Embryonic facial prominence (tissue), 1 donor: ENCODE measurements around the gene NEO1.

ENCODE experiments used
- DNase-seq: peaks from one replicate; pipeline ENCODE4 v3.0.0-alpha.2; 2016; ENCODE audit errors: extremely low spot score

The NEO1 gene

GRCh38 chr15:73075160-73075859 lies 23.0 kb downstream of the NEO1 start:
- no peak for DNase-seq

GRCh38 chr15:73078291-73078690 lies 26.0 kb downstream of the NEO1 start:
- no peak for DNase-seq

GRCh38 chr15:73078722-73079121 lies 26.5 kb downstream of the NEO1 start:
- no peak for DNase-seq

- no peak for DNase-seq
Measured at GRCh38 chr15:73079565-73079964, 27.3 kb downstream of the NEO1 start.

GRCh38 chr15:73081321-73081958 lies 29.2 kb downstream of the NEO1 start:
- DNase-seq: no peak

GRCh38 chr15:73082812-73083211 lies 30.5 kb downstream of the NEO1 start:
- no peak for DNase-seq

GRCh38 chr15:73087098-73087497 lies 34.8 kb downstream of the NEO1 start:
- no peak for DNase-seq

GRCh38 chr15:73105064-73105463 lies 52.8 kb downstream of the NEO1 start:
- no peak for DNase-seq

GRCh38 chr15:73108676-73109075 lies 56.4 kb downstream of the NEO1 start:
- no peak for DNase-seq

- no peak for DNase-seq
Measured at GRCh38 chr15:73109765-73110164, 57.5 kb downstream of the NEO1 start.

- DNase-seq: no peak
Measured at GRCh38 chr15:73110201-73110600, 57.9 kb downstream of the NEO1 start.

- DNase-seq: no peak
Measured at GRCh38 chr15:73114064-73114463, 61.8 kb downstream of the NEO1 start.

- no peak for DNase-seq
Measured at GRCh38 chr15:73116164-73116563, 63.9 kb downstream of the NEO1 start.

- DNase-seq: no peak
Measured at GRCh38 chr15:73118055-73118454, 65.8 kb downstream of the NEO1 start.

GRCh38 chr15:73119478-73119877 lies 67.2 kb downstream of the NEO1 start:
- DNase-seq: no peak

GRCh38 chr15:73120269-73120668 lies 68.0 kb downstream of the NEO1 start:
- DNase-seq: no peak

- no peak for DNase-seq
Measured at GRCh38 chr15:73125219-73125618, 73.0 kb downstream of the NEO1 start.

- DNase-seq: no peak
Measured at GRCh38 chr15:73127302-73127936, 75.2 kb downstream of the NEO1 start.

- DNase-seq: no peak
Measured at GRCh38 chr15:73130830-73131229, 78.6 kb downstream of the NEO1 start.

GRCh38 chr15:73134196-73134595 lies 81.9 kb downstream of the NEO1 start:
- DNase-seq: no peak

GRCh38 chr15:73139041-73139743 lies 86.9 kb downstream of the NEO1 start:
- DNase-seq: no peak

GRCh38 chr15:73139744-73140553 lies 87.7 kb downstream of the NEO1 start:
- DNase-seq: no peak
